MM.1S (cell line): ENCODE data around the gene ADISSP.
A peak's percentile ranks its signal among the peaks of the same experiment; 100 is the strongest.

Experiments used
- DNase-seq: peaks from one replicate; pipeline ENCODE4 v3.0.0-alpha.2; 2015
- H2AFZ ChIP-seq: fragments of 300-600 bp; sonication (generic); 2 replicates; pipeline ENCODE4 v1.6.0; 2016; ENCODE audit warnings: antibody characterized with exemption, low read length
- H3F3A ChIP-seq: fragments of 300-600 bp; sonication (generic); 2 replicates; pipeline ENCODE4 v1.6.1; 2016; ENCODE audit warnings: mild to moderate bottlenecking, antibody characterized with exemption, low read length, moderate library complexity, mixed read lengths; ENCODE audit not compliant: insufficient read depth
- H3K27ac ChIP-seq: fragments of 300-600 bp; sonication (generic); 2 replicates; pipeline ENCODE4 v1.5.1; 2016; ENCODE audit warnings: mild to moderate bottlenecking, low read length
- H3K27me3 ChIP-seq: fragments of 300-600 bp; sonication (generic); replicated peaks from 2 replicates; pipeline ENCODE4 v1.6.0; 2016; ENCODE audit warnings: low read length; ENCODE audit not compliant: insufficient read depth
- H3K36me3 ChIP-seq: fragments of 300-600 bp; sonication (generic); replicated peaks from 2 replicates; pipeline ENCODE4 v1.6.1; 2016; ENCODE audit warnings: mild to moderate bottlenecking, low read length, mixed read lengths; ENCODE audit not compliant: insufficient read depth
- H3K4me1 ChIP-seq: fragments of 300-600 bp; sonication (generic); 2 replicates; pipeline ENCODE4 v1.6.1; 2016; ENCODE audit warnings: low read length, mixed read lengths
- H3K4me2 ChIP-seq: fragments of 300-600 bp; sonication (generic); 2 replicates; pipeline ENCODE4 v1.6.0; 2016; ENCODE audit warnings: low read depth, low read length
- H3K4me3 ChIP-seq: fragments of 300-600 bp; sonication (generic); 2 replicates; pipeline ENCODE4 v1.5.1; 2016; ENCODE audit warnings: low read length, mixed read lengths
- H3K79me2 ChIP-seq: fragments of 300-600 bp; sonication (generic); 2 replicates; pipeline ENCODE4 v1.6.1; 2016; ENCODE audit warnings: mixed run types, low read length, mixed read lengths
- H3K9ac ChIP-seq: fragments of 300-600 bp; sonication (generic); 2 replicates; pipeline ENCODE4 v1.6.1; 2016; ENCODE audit warnings: low read length, mixed read lengths
- H3K9me2 ChIP-seq: fragments of 300-600 bp; sonication (generic); replicated peaks from 2 replicates; pipeline ENCODE4 v1.6.1; 2016; ENCODE audit warnings: mild to moderate bottlenecking, low read length, mixed read lengths; ENCODE audit not compliant: insufficient read depth
- H3K9me3 ChIP-seq: fragments of 300-600 bp; sonication (generic); replicated peaks from 2 replicates; pipeline ENCODE4 v1.6.1; 2016; ENCODE audit warnings: mild to moderate bottlenecking, low read length, mixed read lengths; ENCODE audit not compliant: insufficient read depth
- H4K20me1 ChIP-seq: fragments of 300-600 bp; sonication (generic); 2 replicates; pipeline ENCODE4 v1.6.1; 2016; ENCODE audit warnings: mild to moderate bottlenecking, low read length, moderate library complexity, mixed read lengths; ENCODE audit not compliant: insufficient read depth
- EZH2 ChIP-seq: fragments of 300-600 bp; sonication (generic); optimal IDR thresholded peaks from 2 replicates; pipeline ENCODE3; 2017; ENCODE audit warnings: low read depth, mild to moderate bottlenecking, antibody characterized with exemption, low read length, mixed read lengths
- EZH2phosphoT487 ChIP-seq: fragments of 300-600 bp; sonication (generic); IDR thresholded peaks from 2 replicates; pipeline ENCODE4 v1.6.1; 2018; ENCODE audit warnings: antibody characterized with exemption, low read length
- TF ChIP-seq, protein P1 (sequence below): fragments of 300-600 bp; sonication (generic); IDR thresholded peaks from 2 replicates; pipeline ENCODE4 v1.5.1; 2016; ENCODE audit warnings: antibody characterized with exemption, low read length, mixed read lengths

ADISSP gene

DNA sequence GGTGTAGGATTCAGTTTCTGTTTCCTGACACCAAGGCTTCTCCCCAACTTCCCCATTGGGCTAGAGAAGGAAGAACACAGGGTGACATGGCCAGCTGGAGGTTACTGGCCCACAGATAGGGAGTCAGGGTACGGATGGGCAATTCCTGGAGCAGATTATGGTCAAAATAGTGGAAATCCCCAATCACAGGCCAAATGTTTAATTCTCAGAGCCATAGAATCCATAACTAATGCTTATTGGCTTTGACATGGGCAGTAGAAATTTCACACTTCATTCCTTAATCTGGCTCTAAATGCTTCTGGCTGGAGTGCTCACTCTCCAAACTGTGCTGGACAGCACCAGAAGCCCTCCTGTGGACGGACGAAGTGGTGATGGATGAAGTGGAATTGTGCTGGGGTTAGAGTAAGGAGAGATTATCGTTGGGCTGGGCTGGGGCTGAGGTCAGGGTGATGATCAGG, 56.0 kb downstream of the ADISSP start:
- H3K27me3 ChIP-seq: no peaks in the 10 kb centered on the region
- H3K4me1 ChIP-seq: peaks cover 12% of the 10 kb centered on the region
- no peaks in the 10 kb centered on the region for H3K79me2 ChIP-seq
- no peak overlapping the region for H3K4me3 ChIP-seq
- no peaks in the 10 kb centered on the region for H4K20me1 ChIP-seq
- no peak overlapping the region for H2AFZ ChIP-seq
- DNase-seq: no peak
- no peaks in the 10 kb centered on the region for H3K9me2 ChIP-seq
- H3K27ac ChIP-seq: no peak overlapping the region
- H3K9me3 ChIP-seq: no peaks in the 10 kb centered on the region
- no peaks in the 10 kb centered on the region for H3K36me3 ChIP-seq
- H3F3A ChIP-seq: peaks cover 3% of the 10 kb centered on the region; the same call in 1 of the 2 replicates
- no peak for TF ChIP-seq EZH2
- no peak for TF ChIP-seq EZH2phosphoT487
- TF ChIP-seq, protein P1, sequence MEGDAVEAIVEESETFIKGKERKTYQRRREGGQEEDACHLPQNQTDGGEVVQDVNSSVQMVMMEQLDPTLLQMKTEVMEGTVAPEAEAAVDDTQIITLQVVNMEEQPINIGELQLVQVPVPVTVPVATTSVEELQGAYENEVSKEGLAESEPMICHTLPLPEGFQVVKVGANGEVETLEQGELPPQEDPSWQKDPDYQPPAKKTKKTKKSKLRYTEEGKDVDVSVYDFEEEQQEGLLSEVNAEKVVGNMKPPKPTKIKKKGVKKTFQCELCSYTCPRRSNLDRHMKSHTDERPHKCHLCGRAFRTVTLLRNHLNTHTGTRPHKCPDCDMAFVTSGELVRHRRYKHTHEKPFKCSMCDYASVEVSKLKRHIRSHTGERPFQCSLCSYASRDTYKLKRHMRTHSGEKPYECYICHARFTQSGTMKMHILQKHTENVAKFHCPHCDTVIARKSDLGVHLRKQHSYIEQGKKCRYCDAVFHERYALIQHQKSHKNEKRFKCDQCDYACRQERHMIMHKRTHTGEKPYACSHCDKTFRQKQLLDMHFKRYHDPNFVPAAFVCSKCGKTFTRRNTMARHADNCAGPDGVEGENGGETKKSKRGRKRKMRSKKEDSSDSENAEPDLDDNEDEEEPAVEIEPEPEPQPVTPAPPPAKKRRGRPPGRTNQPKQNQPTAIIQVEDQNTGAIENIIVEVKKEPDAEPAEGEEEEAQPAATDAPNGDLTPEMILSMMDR: no peak
- no peak overlapping the region for H3K9ac ChIP-seq
- H3K4me2 ChIP-seq: no peak overlapping the region

DNA sequence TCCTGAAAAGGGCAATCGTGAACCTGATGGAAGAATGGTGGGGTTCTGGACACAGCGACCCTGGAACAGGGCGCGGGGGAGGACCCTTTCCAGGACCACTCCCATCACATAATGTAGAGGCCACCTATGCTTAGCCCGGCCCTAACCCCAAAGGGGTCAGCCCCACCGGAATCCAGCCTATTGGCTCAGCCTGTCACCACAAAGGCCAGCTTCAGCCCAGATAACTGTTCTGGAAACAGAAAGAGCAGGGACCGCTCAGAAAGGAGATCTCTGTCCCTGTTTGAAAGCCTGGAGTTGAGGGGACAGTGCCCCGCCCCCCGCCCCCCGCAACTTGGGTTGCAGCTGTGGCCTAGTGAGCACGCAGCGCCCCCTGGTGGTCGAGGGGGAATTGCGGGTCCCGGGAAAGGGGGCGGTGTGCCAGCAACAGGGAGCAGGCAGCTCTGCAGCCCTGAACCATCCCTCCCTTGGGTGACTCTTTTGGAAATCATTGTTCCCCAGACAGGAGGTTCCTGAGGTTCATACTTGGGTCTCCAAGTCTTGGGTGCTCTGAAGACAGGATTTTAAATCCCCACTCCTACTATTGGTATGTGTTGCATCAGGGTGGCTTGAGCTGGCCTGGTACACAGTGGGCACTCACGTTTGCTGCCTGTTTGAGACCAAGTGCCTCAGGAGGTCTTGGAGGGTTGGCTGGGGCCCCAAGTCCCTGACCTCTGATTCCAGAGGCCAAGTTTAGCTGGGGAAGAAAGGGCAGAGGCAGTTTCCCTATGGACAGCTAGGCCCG, 56.7 kb downstream of the ADISSP start:
- Histone ChIP-seq H3K27me3 (no peaks in the 10 kb centered on the region), H2AFZ (no peak overlapping the region), H3K9ac (no peak overlapping the region), H3K27ac (no peak overlapping the region), H4K20me1 (no peaks in the 10 kb centered on the region), H3K79me2 (no peaks in the 10 kb centered on the region), H3K9me2 (no peaks in the 10 kb centered on the region), H3K4me2 (no peak overlapping the region), H3K4me3 (no peak overlapping the region), H3K36me3 (no peaks in the 10 kb centered on the region), H3K4me1 (peaks cover 12% of the 10 kb centered on the region), H3F3A (peaks cover 3% of the 10 kb centered on the region; the same call in 1 of the 2 replicates), H3K9me3 (no peaks in the 10 kb centered on the region)
- TF ChIP-seq, protein P1: peak; percentile 97
- TF ChIP-seq EZH2 (no peak), EZH2phosphoT487 (no peak)
- DNase-seq: peak; percentile 58

DNA sequence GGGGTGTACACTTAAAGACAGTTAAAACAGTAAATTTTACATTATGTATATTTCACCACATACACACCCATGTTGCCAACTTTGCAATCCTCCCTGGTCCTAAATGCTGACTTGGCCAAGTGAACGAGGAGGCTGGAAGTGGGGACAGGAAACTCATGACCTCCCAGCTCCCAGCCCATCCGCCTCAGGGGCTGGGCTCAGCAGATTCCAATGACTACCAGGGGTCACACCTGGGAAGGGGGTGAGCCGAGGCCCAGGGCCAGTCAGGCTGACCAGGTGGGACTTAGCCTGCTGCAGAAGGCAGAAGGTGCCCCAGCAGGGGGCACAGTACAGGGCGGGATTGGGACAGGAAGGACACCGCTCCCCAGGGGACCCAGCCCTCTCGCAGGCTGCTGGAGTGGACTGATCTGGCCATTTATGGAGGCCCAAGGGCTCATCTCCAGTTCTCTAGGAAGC, 57.5 kb downstream of the ADISSP start:
- peaks cover 3% of the 10 kb centered on the region; the same call in 1 of the 2 replicates for H3F3A ChIP-seq
- no peaks in the 10 kb centered on the region for H3K79me2 ChIP-seq
- no peak for DNase-seq
- TF ChIP-seq, protein P1: no peak
- TF ChIP-seq EZH2 (no peak), EZH2phosphoT487 (no peak)
- no peaks in the 10 kb centered on the region for H3K9me3 ChIP-seq
- no peaks in the 10 kb centered on the region for H3K36me3 ChIP-seq
- H3K4me1 ChIP-seq: peaks cover 12% of the 10 kb centered on the region
- H4K20me1 ChIP-seq: no peaks in the 10 kb centered on the region
- H3K9ac ChIP-seq: no peak overlapping the region
- no peaks in the 10 kb centered on the region for H3K27me3 ChIP-seq
- H3K4me2 ChIP-seq: no peak overlapping the region
- H3K27ac ChIP-seq: no peak overlapping the region
- no peak overlapping the region for H2AFZ ChIP-seq
- no peak overlapping the region for H3K4me3 ChIP-seq
- no peaks in the 10 kb centered on the region for H3K9me2 ChIP-seq
